Cardiac septum (tissue), 1 donor: ENCODE data around the gene SLC25A20. TPM values are rescaled to one million over a fixed set of nuclear protein-coding genes. Genes with fewer than 3 reads are reported as not detected.

Experiments
- total RNA-seq: library from RNA; stranded (reverse); fragmentation: NEBNext Ultra II Directional; extraction: Animal tissue kit (Norgen Biotek cat#: 25700); gene quantifications from one replicate; pipeline ENCODE4 v1.2.1, GENCODE V29; 2021
- donor health status: DM: no; HTN: no; CAD: no.

The SLC25A20 gene
- total RNA-seq, 1 donor from 2014 or later: 36.7 TPM

Other genes with a start within 250 kb of the SLC25A20 start
- gene CELSR3, start 236.0 kb downstream of the SLC25A20 start, total RNA-seq: 0.22 TPM
- 22.5 TPM for gene NCKIPSD, start 213.0 kb downstream of the SLC25A20 start, total RNA-seq
- 23.9 TPM for gene IP6K2, start 181.7 kb downstream of the SLC25A20 start, total RNA-seq
- gene PRKAR2A, start 51.0 kb downstream of the SLC25A20 start, total RNA-seq: 48.1 TPM
- 121 TPM for gene ARIH2, start 20.0 kb upstream of the SLC25A20 start, total RNA-seq
- gene P4HTM, start 91.4 kb upstream of the SLC25A20 start, total RNA-seq: 37.0 TPM
- 96.6 TPM for gene WDR6, start 108.5 kb upstream of the SLC25A20 start, total RNA-seq
- 13.6 TPM for gene DALRD3, start 119.7 kb upstream of the SLC25A20 start, total RNA-seq
- 140 TPM for gene NDUFAF3, start 123.2 kb upstream of the SLC25A20 start, total RNA-seq
- gene IMPDH2, start 130.5 kb upstream of the SLC25A20 start, total RNA-seq: 49.5 TPM
- gene QRICH1, start 195.2 kb upstream of the SLC25A20 start, total RNA-seq: 54.5 TPM
- 149 TPM for gene QARS1, start 205.9 kb upstream of the SLC25A20 start, total RNA-seq
- gene USP19, start 221.9 kb upstream of the SLC25A20 start, total RNA-seq: 58.5 TPM
- 788 TPM for gene LAMB2, start 234.2 kb upstream of the SLC25A20 start, total RNA-seq